DND-41 (cell line): ENCODE data around the gene CALN1.
"Not testable (repeated sequence)": the region's sequence is repeated elsewhere in the genome, so short reads cannot be mapped to it uniquely, and the experiment has no call there.

ENCODE experiments used
- ATAC-seq: fragments of 200-7000 bp; cut with Tn5 transposase; 3 replicates; pipeline ENCODE4 v1.9.1; 2021; ENCODE audit warnings: low read depth; ENCODE audit not compliant: insufficient read depth
- DNase-seq: peaks from one replicate; pipeline ENCODE4 v3.0.0-alpha.2; 2020
- H2AFZ ChIP-seq: 2 replicates; pipeline ENCODE4 v1.6.0; 2012; ENCODE audit warnings: low read depth, low read length
- H3K27ac ChIP-seq: 2 replicates; pipeline ENCODE4 v1.5.1; 2012; ENCODE audit warnings: low read length, inconsistent platforms
- H3K27me3 ChIP-seq: fragments of 200-600 bp; sonication (generic); 2 replicates; pipeline ENCODE4 v1.6.0; 2012; ENCODE audit warnings: low read length, mild to moderate bottlenecking, inconsistent platforms; ENCODE audit not compliant: insufficient read depth, poor library complexity
- H3K36me3 ChIP-seq: 2 replicates; pipeline ENCODE4 v1.5.1; 2012; ENCODE audit warnings: low read length, inconsistent platforms; ENCODE audit not compliant: insufficient read depth
- H3K4me1 ChIP-seq: 2 replicates; pipeline ENCODE4 v1.5.1; 2012; ENCODE audit warnings: mild to moderate bottlenecking, low read length; ENCODE audit not compliant: insufficient read depth
- H3K4me2 ChIP-seq: 2 replicates; pipeline ENCODE4 v1.6.0; 2012; ENCODE audit warnings: mild to moderate bottlenecking, moderate library complexity, low read length, inconsistent platforms; ENCODE audit not compliant: insufficient read depth
- H3K4me3 ChIP-seq, 2 experiments: fragments of 200-600 bp in 1 of 2; shearing (Covaris generic) in 1 of 2; 2 replicates each; pipeline ENCODE4 v1.5.1; 2012 to 2016; ENCODE audit warnings: inconsistent platforms in 2 of 2, low read length in 2 of 2, mild to moderate bottlenecking in 2 of 2, low read depth in 1 of 2, moderate library complexity in 1 of 2
- H3K79me2 ChIP-seq: 2 replicates; pipeline ENCODE4 v1.6.0; 2012; ENCODE audit warnings: low read length, inconsistent platforms; ENCODE audit not compliant: insufficient read depth
- H3K9ac ChIP-seq: 2 replicates; pipeline ENCODE4 v1.6.0; 2012; ENCODE audit warnings: low read depth, mild to moderate bottlenecking, inconsistent platforms, low read length, moderate library complexity
- H3K9me3 ChIP-seq: 2 replicates; pipeline ENCODE4 v1.5.1; 2012; ENCODE audit warnings: low read length, moderate library complexity, mild to moderate bottlenecking, inconsistent platforms; ENCODE audit not compliant: insufficient read depth, severe bottlenecking
- H4K20me1 ChIP-seq: 2 replicates; pipeline ENCODE4 v1.6.0; 2012; ENCODE audit warnings: low read length; ENCODE audit not compliant: insufficient read depth
- EZH2 ChIP-seq: IDR thresholded peaks from 3 replicates; pipeline ENCODE4 v1.6.1; 2012; ENCODE audit warnings: borderline replicate concordance, low read depth, mild to moderate bottlenecking, moderate library complexity, low read length, inconsistent platforms; ENCODE audit not compliant: severe bottlenecking
- TF ChIP-seq, protein P1 (sequence below): IDR thresholded peaks from 2 replicates; pipeline ENCODE4 v1.5.1; 2012; ENCODE audit warnings: borderline replicate concordance, low read length, moderate library complexity, mild to moderate bottlenecking; ENCODE audit not compliant: poor library complexity, severe bottlenecking; ENCODE audit errors: extremely low read depth

Gene CALN1

DNA sequence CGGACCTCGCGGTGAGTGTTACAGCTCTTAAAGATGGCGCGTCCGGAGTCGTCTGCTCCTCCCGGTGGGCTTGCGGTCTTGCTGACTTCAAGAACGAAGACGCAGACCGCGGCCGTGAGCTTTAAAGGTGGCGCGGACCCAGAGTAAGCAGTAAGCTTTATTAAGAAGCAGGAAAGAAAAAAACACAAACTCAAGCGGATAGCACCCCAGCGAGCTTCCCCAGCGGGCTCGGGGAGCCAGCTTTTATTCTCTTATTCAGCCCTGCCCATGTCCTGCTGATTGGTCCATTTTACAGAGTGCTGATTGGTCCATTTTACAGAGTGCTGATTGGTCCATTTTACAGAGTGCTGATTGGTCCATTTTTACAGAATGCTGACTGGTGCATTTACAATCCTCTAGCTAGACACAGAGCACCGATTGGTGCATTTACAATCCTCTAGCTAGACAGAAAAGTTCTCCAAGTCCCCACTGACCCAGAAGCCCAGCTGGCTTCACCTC lies at the start of gene CALN1:
Gene CALN1 (minus strand): TSS at position 218 of the 498 bp plus-strand sequence.
- H3K36me3 ChIP-seq, H3K27ac ChIP-seq, H3K4me3 ChIP-seq, H3K9ac ChIP-seq, H3K79me2 ChIP-seq, H3K4me1 ChIP-seq, H3K27me3 ChIP-seq, H2AFZ ChIP-seq, DNase-seq, ATAC-seq, H3K9me3 ChIP-seq, H3K4me2 ChIP-seq, H4K20me1 ChIP-seq: not testable (repeated sequence)

DNA sequence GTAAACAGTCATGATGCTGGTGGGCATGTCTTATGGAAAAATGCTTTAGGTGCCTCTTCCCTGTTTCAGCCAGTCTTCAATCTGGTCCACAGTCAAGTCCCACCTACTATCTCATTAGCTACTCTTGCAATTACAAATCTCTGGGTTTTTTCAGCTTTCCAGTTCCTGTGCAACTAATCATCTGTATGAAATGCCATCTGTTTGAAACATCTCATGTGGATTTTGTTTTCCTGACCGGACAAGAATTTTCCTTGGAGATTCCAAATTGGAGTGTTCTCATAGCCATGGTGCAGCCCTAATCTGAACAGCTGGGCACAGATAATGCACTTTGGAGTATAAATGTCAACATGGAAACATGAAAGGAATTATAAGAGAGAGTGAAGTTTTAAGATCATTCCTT lies 41.3 kb upstream of the CALN1 start:
- Histone ChIP-seq H3K4me1 (no peaks in the 10 kb centered on the region), H3K4me3 (no peak overlapping the region), H3K9me3 (peaks cover 6% of the 10 kb centered on the region), H4K20me1 (no peaks in the 10 kb centered on the region), H3K27ac (no peak overlapping the region), H3K9ac (no peak overlapping the region), H2AFZ (no peak overlapping the region), H3K79me2 (no peaks in the 10 kb centered on the region), H3K4me2 (no peak overlapping the region), H3K27me3 (no peaks in the 10 kb centered on the region), H3K36me3 (no peaks in the 10 kb centered on the region)
- TF ChIP-seq EZH2 = no peak
- TF ChIP-seq, protein P1, sequence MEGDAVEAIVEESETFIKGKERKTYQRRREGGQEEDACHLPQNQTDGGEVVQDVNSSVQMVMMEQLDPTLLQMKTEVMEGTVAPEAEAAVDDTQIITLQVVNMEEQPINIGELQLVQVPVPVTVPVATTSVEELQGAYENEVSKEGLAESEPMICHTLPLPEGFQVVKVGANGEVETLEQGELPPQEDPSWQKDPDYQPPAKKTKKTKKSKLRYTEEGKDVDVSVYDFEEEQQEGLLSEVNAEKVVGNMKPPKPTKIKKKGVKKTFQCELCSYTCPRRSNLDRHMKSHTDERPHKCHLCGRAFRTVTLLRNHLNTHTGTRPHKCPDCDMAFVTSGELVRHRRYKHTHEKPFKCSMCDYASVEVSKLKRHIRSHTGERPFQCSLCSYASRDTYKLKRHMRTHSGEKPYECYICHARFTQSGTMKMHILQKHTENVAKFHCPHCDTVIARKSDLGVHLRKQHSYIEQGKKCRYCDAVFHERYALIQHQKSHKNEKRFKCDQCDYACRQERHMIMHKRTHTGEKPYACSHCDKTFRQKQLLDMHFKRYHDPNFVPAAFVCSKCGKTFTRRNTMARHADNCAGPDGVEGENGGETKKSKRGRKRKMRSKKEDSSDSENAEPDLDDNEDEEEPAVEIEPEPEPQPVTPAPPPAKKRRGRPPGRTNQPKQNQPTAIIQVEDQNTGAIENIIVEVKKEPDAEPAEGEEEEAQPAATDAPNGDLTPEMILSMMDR = no peak
- no peak for ATAC-seq
- no peak for DNase-seq

DNA sequence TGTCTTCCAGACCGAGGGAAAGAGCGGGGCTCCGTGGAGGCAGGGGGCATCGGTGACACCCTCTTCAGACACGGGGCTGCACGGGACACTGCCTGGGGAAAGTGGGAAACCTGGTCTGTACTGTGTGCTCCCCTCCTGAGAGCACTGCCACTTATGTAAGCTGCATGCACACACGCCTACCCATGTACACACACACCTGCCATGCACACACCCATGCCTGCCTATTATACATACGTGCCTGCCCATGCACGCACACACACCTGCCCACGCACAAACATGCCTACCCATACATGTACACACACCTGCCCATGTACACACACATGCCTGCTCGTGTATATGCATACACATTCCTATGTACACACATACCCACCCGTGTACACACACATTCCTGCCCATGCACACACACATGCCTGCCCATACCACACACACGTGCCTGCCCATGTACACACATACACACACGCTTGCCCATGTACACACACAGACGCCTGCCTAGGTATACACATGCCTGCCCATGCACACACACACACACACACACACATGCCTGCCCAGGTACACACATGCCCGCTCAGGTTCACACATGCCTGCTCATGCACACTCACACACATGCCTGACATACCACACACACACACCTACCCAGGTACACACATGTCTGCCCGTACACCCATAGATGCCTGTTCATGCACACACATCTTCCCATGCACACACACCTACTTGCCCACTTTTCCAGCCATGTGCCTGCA lies 35.5 kb upstream of the CALN1 start:
- DNase-seq = no peak
- Histone ChIP-seq H2AFZ (no peak overlapping the region), H3K9me3 (no peaks in the 10 kb centered on the region), H3K9ac (no peak overlapping the region), H3K4me1 (peaks cover 4% of the 10 kb centered on the region; the same call in 1 of the 2 replicates), H3K27ac (no peak overlapping the region), H3K79me2 (no peaks in the 10 kb centered on the region), H3K4me3 (no peak overlapping the region), H4K20me1 (no peaks in the 10 kb centered on the region), H3K27me3 (no peaks in the 10 kb centered on the region), H3K36me3 (no peaks in the 10 kb centered on the region), H3K4me2 (no peak overlapping the region)
- ATAC-seq = no peak
- no peak for TF ChIP-seq EZH2
- TF ChIP-seq, protein P1 = no peak

DNA sequence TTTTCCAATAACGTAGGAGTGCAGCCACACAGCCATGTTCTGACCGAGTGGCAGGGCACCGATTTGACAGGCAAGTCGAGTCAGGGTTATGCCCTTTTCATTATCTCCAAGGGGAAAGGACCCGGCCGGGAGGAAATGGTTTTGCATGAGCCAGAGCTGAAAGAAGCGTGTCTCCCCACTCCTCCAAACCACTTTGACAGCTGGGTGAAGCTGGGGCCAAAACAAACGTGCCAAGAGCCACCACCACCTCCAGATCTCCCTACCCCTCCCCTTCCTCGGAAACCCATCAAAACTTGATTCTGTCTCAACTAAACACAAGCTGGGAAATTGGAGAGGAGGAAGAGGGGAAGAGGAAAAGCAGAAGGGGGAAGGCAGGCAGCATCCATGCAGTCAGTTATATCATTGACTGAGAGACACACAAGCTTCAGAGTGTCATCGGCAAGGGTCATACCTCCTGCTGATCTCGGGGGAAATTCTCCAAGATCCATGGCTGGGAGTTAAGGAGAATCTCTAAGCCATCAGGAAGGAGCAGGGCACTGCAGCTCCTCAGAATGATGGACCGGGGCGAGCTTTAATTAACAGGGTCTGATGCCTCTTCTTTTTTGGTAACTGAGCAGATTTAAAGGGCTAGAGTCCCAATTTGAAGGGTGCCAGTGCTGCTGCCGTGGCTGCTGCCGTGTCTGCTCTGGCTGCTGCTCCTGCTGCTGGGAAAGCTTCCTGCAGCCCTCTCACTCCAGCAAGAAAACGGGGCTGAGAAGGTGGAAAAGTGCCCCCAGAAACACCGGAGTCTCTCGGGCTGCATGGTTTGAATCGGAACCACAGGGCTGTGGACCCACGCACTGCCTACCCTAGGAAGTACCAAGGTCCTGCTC lies 34.7 kb upstream of the CALN1 start:
- H3K27ac ChIP-seq = no peak overlapping the region
- H3K9ac ChIP-seq = no peak overlapping the region
- H3K36me3 ChIP-seq = no peaks in the 10 kb centered on the region
- DNase-seq (no peak), ATAC-seq (no peak)
- H3K4me2 ChIP-seq = no peak overlapping the region
- H3K4me3 ChIP-seq = no peak overlapping the region
- no peaks in the 10 kb centered on the region for H3K27me3 ChIP-seq
- no peaks in the 10 kb centered on the region for H3K9me3 ChIP-seq
- TF ChIP-seq, protein P1 = no peak
- no peak for TF ChIP-seq EZH2
- H3K79me2 ChIP-seq = no peaks in the 10 kb centered on the region
- no peaks in the 10 kb centered on the region for H4K20me1 ChIP-seq
- peaks cover 4% of the 10 kb centered on the region; the same call in 1 of the 2 replicates for H3K4me1 ChIP-seq
- no peak overlapping the region for H2AFZ ChIP-seq
